RCC 7860 (cell line): ENCODE results near the gene HSD17B1.
"Not testable (repeated sequence)": the region's sequence is repeated elsewhere in the genome, so short reads cannot be mapped to it uniquely, and the experiment has no call there.

ENCODE experiments used
- DNase-seq: peaks from one replicate; pipeline ENCODE4 v3.0.0-alpha.2; 2015; ENCODE audit warnings: low spot score
- FAIRE-seq: peaks from 2 replicates; lab custom pipeline; 2012; peaks lifted over from hg19 to GRCh38; lab: Jason Lieb, UNC

The HSD17B1 gene

GRCh38 chr17:42522798-42523278 is 29.9 kb upstream of the HSD17B1 start:
- DNase-seq (no peak), FAIRE-seq (no peak)

GRCh38 chr17:42525221-42525620 is 27.5 kb upstream of the HSD17B1 start:
- DNase-seq (no peak), FAIRE-seq (no peak)

- DNase-seq (peak; percentile 46), FAIRE-seq (no peak)
Observed at GRCh38 chr17:42526031-42526444, 26.7 kb upstream of the HSD17B1 start.

GRCh38 chr17:42527932-42528331 is 24.8 kb upstream of the HSD17B1 start:
- FAIRE-seq (no peak), DNase-seq (no peak)

- no peak for FAIRE-seq
Observed at GRCh38 chr17:42529061-42529460, 23.7 kb upstream of the HSD17B1 start.

GRCh38 chr17:42530952-42531454 is 21.7 kb upstream of the HSD17B1 start:
- no peak for FAIRE-seq
- no peak for DNase-seq

More at GRCh38 chr17:42529061-42529460, 23.7 kb upstream of the HSD17B1 start:
- no peak for DNase-seq

- DNase-seq: peak; percentile 47
- no peak for FAIRE-seq
Observed at GRCh38 chr17:42531455-42532354, 21.0 kb upstream of the HSD17B1 start.

GRCh38 chr17:42535155-42536047 is 17.3 kb upstream of the HSD17B1 start:
- FAIRE-seq (no peak), DNase-seq (no peak)

- FAIRE-seq (no peak), DNase-seq (peak; percentile 71)
Observed at GRCh38 chr17:42536048-42536371, 16.7 kb upstream of the HSD17B1 start, which contains the start of gene NAGLU. TSS of gene NAGLU (plus strand) at chr17:42536241. CDS start at chr17:42536273, 32 bp downstream.

GRCh38 chr17:42536372-42537155 is 16.2 kb upstream of the HSD17B1 start:
- peak; percentile 69 for DNase-seq

GRCh38 chr17:42537156-42537805 is 15.4 kb upstream of the HSD17B1 start:
- DNase-seq (no peak), FAIRE-seq (no peak)

More at GRCh38 chr17:42536372-42537155, 16.2 kb upstream of the HSD17B1 start:
- FAIRE-seq: no peak

GRCh38 chr17:42537826-42538451 is 14.8 kb upstream of the HSD17B1 start:
- DNase-seq (no peak), FAIRE-seq (no peak)

GRCh38 chr17:42538482-42538881 is 14.2 kb upstream of the HSD17B1 start:
- DNase-seq (no peak), FAIRE-seq (no peak)

- DNase-seq: not testable (repeated sequence)
Observed at GRCh38 chr17:42540558-42540957, 12.2 kb upstream of the HSD17B1 start.

GRCh38 chr17:42541041-42541833 is 11.5 kb upstream of the HSD17B1 start:
- DNase-seq (peak; percentile 62), FAIRE-seq (no peak)

More at GRCh38 chr17:42540558-42540957, 12.2 kb upstream of the HSD17B1 start:
- not testable (repeated sequence) for FAIRE-seq

- DNase-seq: no peak
- FAIRE-seq: no peak
Observed at GRCh38 chr17:42543190-42544079, 9.3 kb upstream of the HSD17B1 start.

GRCh38 chr17:42544874-42545283 is 7.8 kb upstream of the HSD17B1 start:
- FAIRE-seq (no peak), DNase-seq (no peak)
